BLaER1 treated with 17β-estradiol and CSF1 and Interleukin-3, amounts not matched to agents 10 nM and 100 nM (cell line): Measurements from ENCODE around the gene PRAC2.

Source experiments
- H3K27ac ChIP-seq, 11 experiments: shearing (Covaris generic); formaldehyde crosslinking; 2 replicates each; pipeline ENCODE4 v1.8.1; 2022
- H3K27me3 ChIP-seq, 11 experiments: shearing (Covaris generic); formaldehyde crosslinking; 2 replicates each; pipeline ENCODE4 v1.8.1; 2022
- H3K36me3 ChIP-seq, 11 experiments: shearing (Covaris generic); formaldehyde crosslinking; 2 replicates each; pipeline ENCODE4 v1.8.1; 2022
- H3K4me1 ChIP-seq, 10 experiments: shearing (Covaris generic); formaldehyde crosslinking; 2 replicates each; pipeline ENCODE4 v1.8.1; 2022
- H3K4me2 ChIP-seq, 11 experiments: shearing (Covaris generic); formaldehyde crosslinking; 2 replicates each; pipeline ENCODE4 v1.8.1; 2022
- H3K4me3 ChIP-seq, 10 experiments: shearing (Covaris generic); formaldehyde crosslinking; 2 replicates each; pipeline ENCODE4 v1.8.1; 2022
- H3K9ac ChIP-seq, 11 experiments: shearing (Covaris generic); formaldehyde crosslinking; 2 replicates each; pipeline ENCODE4 v1.8.1; 2022
- H3K9me3 ChIP-seq, 11 experiments: shearing (Covaris generic); formaldehyde crosslinking; replicated peaks in 1 of 11; 2 replicates each; pipeline ENCODE4 v1.8.1; 2022
- H4K20me1 ChIP-seq, 11 experiments: shearing (Covaris generic); formaldehyde crosslinking; 2 replicates each; pipeline ENCODE4 v1.8.1; 2022
- Cebpa-rat ChIP-seq, 11 experiments: shearing (Covaris generic); IDR thresholded peaks; 2 replicates each; pipeline ENCODE4 v1.8.1; 2022

The PRAC2 gene

GRCh38 chr17:48722915-48723422 is at the start of gene PRAC2:
Gene PRAC2, plus strand, starts transcription at chr17:48723185. Its CDS starts 1,226 bp downstream, at chr17:48724411.
- Histone ChIP-seq H3K4me1 (peaks cover 0 to 25% (median 2%) of the 10 kb centered on the region in 10 experiments; a peak in 7 of 20 replicates), H3K4me3 (peak within 1 kb of the TSS in 3 of 10 experiments; percentile 6 to 40 (median 14); a peak in 2 of 20 replicates), H3K27ac (no peak within 1 kb of the TSS), H3K36me3 (no peaks in the 10 kb centered on the region), H3K4me2 (peak within 1 kb of the TSS in 3 of 11 experiments; percentile 33 to 64 (median 57); a peak in 6 of 22 replicates), H3K9ac (no peak within 1 kb of the TSS), H4K20me1 (peaks cover 0 to 98% (median 93%) of the 10 kb centered on the region in 11 experiments; a peak in 19 of 22 replicates), H3K27me3 (peaks cover 100% of the 10 kb centered on the region in 11 experiments), H3K9me3 (peaks cover 10 to 27% (median 16%) of the 10 kb centered on the region in 11 experiments; a peak in 18 of 22 replicates)
- no peak for TF ChIP-seq Cebpa-rat (IDR thresholded peaks at IDR 0.05)

- TF ChIP-seq Cebpa-rat (IDR thresholded peaks at IDR 0.05): peak in 2 of 11 experiments; percentile 34 to 50; a peak in 1 of 22 replicates
- Histone ChIP-seq H3K9ac (no peak overlapping the region), H3K4me3 (no peak overlapping the region), H3K4me1 (peaks cover 0 to 6% (median 2%) of the 10 kb centered on the region in 10 experiments; a peak in 6 of 20 replicates), H3K36me3 (no peaks in the 10 kb centered on the region), H3K9me3 (no peaks in the 10 kb centered on the region), H3K27ac (no peak overlapping the region), H4K20me1 (peaks cover 0 to 11% (median 0%) of the 10 kb centered on the region in 11 experiments; a peak in 2 of 22 replicates), H3K4me2 (0 out of 22 replicates have a peak overlapping the region, but pooled peaks of 1 of the 11 experiments have one; percentile 6), H3K27me3 (peaks cover 19 to 53% (median 41%) of the 10 kb centered on the region in 11 experiments)
Measured at GRCh38 chr17:48676963-48677558, 45.9 kb upstream of the PRAC2 start.

GRCh38 chr17:48678141-48678971 is 44.6 kb upstream of the PRAC2 start:
- Histone ChIP-seq H3K9me3 (no peaks in the 10 kb centered on the region), H3K9ac (no peak overlapping the region; a peak in 1 of 22 replicates), H3K27me3 (peaks cover 19 to 62% (median 48%) of the 10 kb centered on the region in 11 experiments), H4K20me1 (peaks cover 0 to 11% (median 0%) of the 10 kb centered on the region in 11 experiments; a peak in 2 of 22 replicates), H3K4me1 (peaks cover 0 to 6% (median 2%) of the 10 kb centered on the region in 10 experiments; a peak in 6 of 20 replicates), H3K27ac (no peak overlapping the region), H3K4me2 (peak overlapping the region; percentile 23 to 84 (median 60); a peak in 20 of 22 replicates), H3K4me3 (peak overlapping the region in 3 of 10 experiments; percentile 24 to 32 (median 25); a peak in 3 of 20 replicates), H3K36me3 (no peaks in the 10 kb centered on the region)
- TF ChIP-seq Cebpa-rat (IDR thresholded peaks at IDR 0.05): no peak

GRCh38 chr17:48679385-48680096 is 43.4 kb upstream of the PRAC2 start:
- Histone ChIP-seq H3K4me1 (peaks cover 0 to 6% (median 2%) of the 10 kb centered on the region in 10 experiments; a peak in 6 of 20 replicates), H3K9me3 (no peaks in the 10 kb centered on the region), H4K20me1 (peaks cover 0 to 11% (median 0%) of the 10 kb centered on the region in 11 experiments; a peak in 2 of 22 replicates), H3K4me2 (no peak overlapping the region), H3K27me3 (peaks cover 22 to 63% (median 48%) of the 10 kb centered on the region in 11 experiments), H3K9ac (no peak overlapping the region), H3K27ac (no peak overlapping the region), H3K4me3 (no peak overlapping the region), H3K36me3 (no peaks in the 10 kb centered on the region)
- no peak for TF ChIP-seq Cebpa-rat (IDR thresholded peaks at IDR 0.05)

GRCh38 chr17:48681609-48682008 is 41.4 kb upstream of the PRAC2 start:
- no peaks in the 10 kb centered on the region for H3K9me3 ChIP-seq
- no peak for TF ChIP-seq Cebpa-rat (IDR thresholded peaks at IDR 0.05)
- no peak overlapping the region for H3K4me2 ChIP-seq
- no peak overlapping the region for H3K27ac ChIP-seq
- peaks cover 0 to 6% (median 2%) of the 10 kb centered on the region in 10 experiments; a peak in 6 of 20 replicates for H3K4me1 ChIP-seq
- H3K36me3 ChIP-seq: no peaks in the 10 kb centered on the region
- H3K9ac ChIP-seq: no peak overlapping the region
- peaks cover 22 to 50% (median 39%) of the 10 kb centered on the region in 11 experiments for H3K27me3 ChIP-seq
- no peak overlapping the region for H3K4me3 ChIP-seq
- H4K20me1 ChIP-seq: peaks cover 0 to 11% (median 0%) of the 10 kb centered on the region in 11 experiments; a peak in 2 of 22 replicates

- H3K27me3 ChIP-seq: peaks cover 0 to 8% (median 0%) of the 10 kb centered on the region in 11 experiments; a peak in 4 of 22 replicates
Measured at GRCh38 chr17:48690655-48691054, 32.3 kb upstream of the PRAC2 start.

GRCh38 chr17:48692049-48692448 is 30.9 kb upstream of the PRAC2 start:
- no peak for TF ChIP-seq Cebpa-rat (IDR thresholded peaks at IDR 0.05)
- H3K4me1 ChIP-seq: no peaks in the 10 kb centered on the region
- H3K9me3 ChIP-seq: peaks cover 0 to 14% (median 6%) of the 10 kb centered on the region in 11 experiments; a peak in 10 of 22 replicates
- H3K9ac ChIP-seq: no peak overlapping the region
- no peaks in the 10 kb centered on the region for H3K36me3 ChIP-seq
- no peaks in the 10 kb centered on the region for H4K20me1 ChIP-seq
- H3K27ac ChIP-seq: no peak overlapping the region
- no peak overlapping the region for H3K4me2 ChIP-seq
- peaks cover 0 to 8% (median 0%) of the 10 kb centered on the region in 11 experiments; a peak in 5 of 22 replicates for H3K27me3 ChIP-seq
- no peak overlapping the region for H3K4me3 ChIP-seq

More at GRCh38 chr17:48690655-48691054, 32.3 kb upstream of the PRAC2 start:
- TF ChIP-seq Cebpa-rat (IDR thresholded peaks at IDR 0.05): no peak
- Histone ChIP-seq H3K4me3 (no peak overlapping the region), H3K9ac (no peak overlapping the region), H3K27ac (no peak overlapping the region), H3K9me3 (peaks cover 0 to 13% (median 6%) of the 10 kb centered on the region in 11 experiments; a peak in 10 of 22 replicates), H3K4me1 (no peaks in the 10 kb centered on the region), H4K20me1 (no peaks in the 10 kb centered on the region), H3K36me3 (no peaks in the 10 kb centered on the region), H3K4me2 (no peak overlapping the region)

- Histone ChIP-seq H3K27ac (no peak overlapping the region), H3K9me3 (peaks cover 0 to 14% (median 6%) of the 10 kb centered on the region in 11 experiments; a peak in 10 of 22 replicates), H3K36me3 (no peaks in the 10 kb centered on the region), H4K20me1 (no peaks in the 10 kb centered on the region), H3K9ac (no peak overlapping the region), H3K4me2 (no peak overlapping the region), H3K4me1 (no peaks in the 10 kb centered on the region), H3K4me3 (no peak overlapping the region), H3K27me3 (peaks cover 0 to 8% (median 0%) of the 10 kb centered on the region in 11 experiments; a peak in 5 of 22 replicates)
- no peak for TF ChIP-seq Cebpa-rat (IDR thresholded peaks at IDR 0.05)
Measured at GRCh38 chr17:48693178-48693577, 29.8 kb upstream of the PRAC2 start.
